LNCAP (cell line): ENCODE measurements around the gene TEX19.

Experiments used
- TF ChIP-seq, protein P1 (sequence below): fragments of 450-650 bp; IDR thresholded peaks from 2 replicates; pipeline ENCODE4 v1.5.1; 2017; ENCODE audit warnings: mild to moderate bottlenecking

TEX19 gene

DNA sequence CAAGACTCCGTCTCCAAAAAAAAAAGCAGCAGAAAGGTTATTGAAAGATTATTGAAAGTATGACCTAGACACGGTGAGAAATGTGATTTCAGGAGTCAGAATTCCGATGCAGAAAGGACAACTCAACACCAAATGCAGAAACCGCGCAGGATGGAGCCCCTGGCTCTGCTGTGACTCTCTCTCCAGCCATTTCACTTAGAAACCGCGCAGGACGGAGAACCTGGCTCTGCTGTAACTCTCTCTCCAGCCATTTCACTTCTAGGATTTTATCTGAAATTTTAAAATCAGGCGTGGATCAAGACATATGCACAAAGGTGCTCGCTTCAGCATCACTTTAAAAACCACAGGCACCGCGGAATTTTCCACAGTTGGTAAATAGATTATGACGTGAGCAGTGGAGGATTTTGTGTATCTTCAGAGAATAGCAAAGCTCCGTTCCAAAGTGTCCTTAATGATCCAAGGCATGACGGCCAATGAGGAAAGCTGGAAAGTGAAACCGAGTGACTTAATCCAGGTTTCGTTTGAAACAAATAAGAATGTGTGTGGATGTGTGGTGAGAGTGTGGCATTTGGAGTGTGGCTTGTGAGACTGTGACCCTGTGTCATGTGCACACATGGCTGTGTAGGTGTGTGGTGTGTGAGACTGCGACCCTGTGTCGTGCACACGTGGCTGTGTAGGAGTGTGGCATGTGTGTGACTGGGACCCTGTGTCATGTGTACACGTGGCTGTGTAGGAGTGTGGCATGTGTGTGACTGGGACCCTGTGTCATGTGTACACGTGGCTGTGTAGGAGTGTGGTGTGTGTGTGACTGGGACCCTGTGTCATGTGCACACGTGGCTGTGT, 22.0 kb downstream of the TEX19 start:
- TF ChIP-seq, protein P1, sequence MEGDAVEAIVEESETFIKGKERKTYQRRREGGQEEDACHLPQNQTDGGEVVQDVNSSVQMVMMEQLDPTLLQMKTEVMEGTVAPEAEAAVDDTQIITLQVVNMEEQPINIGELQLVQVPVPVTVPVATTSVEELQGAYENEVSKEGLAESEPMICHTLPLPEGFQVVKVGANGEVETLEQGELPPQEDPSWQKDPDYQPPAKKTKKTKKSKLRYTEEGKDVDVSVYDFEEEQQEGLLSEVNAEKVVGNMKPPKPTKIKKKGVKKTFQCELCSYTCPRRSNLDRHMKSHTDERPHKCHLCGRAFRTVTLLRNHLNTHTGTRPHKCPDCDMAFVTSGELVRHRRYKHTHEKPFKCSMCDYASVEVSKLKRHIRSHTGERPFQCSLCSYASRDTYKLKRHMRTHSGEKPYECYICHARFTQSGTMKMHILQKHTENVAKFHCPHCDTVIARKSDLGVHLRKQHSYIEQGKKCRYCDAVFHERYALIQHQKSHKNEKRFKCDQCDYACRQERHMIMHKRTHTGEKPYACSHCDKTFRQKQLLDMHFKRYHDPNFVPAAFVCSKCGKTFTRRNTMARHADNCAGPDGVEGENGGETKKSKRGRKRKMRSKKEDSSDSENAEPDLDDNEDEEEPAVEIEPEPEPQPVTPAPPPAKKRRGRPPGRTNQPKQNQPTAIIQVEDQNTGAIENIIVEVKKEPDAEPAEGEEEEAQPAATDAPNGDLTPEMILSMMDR, result no peak

DNA sequence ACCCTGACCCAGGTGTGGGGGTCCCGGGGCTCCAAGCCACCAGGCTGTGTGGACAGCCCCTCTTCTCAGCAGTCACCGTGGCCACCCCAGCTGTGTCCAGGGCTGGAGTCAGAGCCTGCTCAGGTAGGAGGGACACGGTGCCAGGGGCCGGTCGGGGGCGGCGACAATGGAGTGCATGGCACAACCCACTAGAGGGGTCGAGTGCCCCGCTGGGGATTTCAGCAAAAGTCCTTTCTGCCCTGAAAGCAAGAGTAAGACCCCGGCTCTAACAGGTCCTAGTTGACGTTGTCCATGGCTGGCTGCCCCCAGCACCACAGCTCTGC, 23.8 kb downstream of the TEX19 start:
- TF ChIP-seq, protein P1, result no peak

DNA sequence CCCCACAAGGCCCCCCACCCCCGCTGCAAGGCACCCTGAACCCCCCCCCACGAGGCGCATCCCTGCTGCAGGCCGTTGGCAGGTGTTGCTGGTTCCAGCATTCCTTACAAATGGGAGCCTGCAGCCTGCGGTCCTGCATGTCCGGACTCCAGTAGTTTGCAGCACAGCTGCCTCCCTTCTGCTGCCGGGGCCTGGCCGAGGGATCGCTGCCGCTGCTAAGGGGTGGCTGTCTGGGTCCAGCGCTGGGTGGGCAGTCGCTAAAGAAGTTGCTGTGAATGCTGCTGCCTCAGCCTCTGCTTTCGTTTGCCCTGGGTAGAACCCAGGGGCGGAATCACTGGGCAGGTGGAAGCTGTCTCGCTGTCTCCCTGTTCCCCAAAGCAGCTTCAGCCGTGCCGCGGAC, 24.4 kb downstream of the TEX19 start:
- TF ChIP-seq, protein P1, result no peak

DNA sequence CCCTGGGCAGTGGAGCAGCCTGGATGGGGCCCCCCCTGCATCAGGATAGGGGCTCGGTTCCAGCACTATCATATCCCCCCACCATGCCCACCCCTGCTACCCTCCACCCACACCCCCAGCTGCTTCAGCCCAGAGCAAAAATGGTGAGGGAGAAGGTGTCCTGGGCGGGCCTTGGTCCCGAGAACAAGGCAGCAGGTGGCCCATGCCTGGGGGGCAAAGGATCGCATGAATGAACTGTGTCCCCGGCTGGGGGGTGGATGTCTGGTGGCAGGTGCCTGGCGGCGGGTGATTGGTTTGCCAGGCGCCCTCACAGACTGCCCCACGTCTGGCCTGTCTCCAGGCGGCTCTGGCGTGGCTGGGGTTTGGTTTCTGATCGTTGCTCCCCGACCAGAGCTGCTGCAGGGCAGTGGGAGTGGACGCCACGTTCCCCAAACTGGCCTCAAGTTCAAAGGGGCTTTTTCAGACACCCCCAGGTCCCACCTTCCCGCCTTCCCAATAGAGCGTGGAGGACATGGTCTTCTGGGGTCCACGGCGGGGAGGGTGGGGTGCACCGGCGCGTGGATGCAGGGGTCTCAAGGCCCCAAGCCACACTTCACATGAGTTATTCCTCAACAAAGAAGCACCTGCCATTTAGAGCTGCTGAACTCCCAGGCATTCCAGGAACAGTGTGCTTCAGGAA, 25.1 kb downstream of the TEX19 start:
- TF ChIP-seq, protein P1, result no peak

DNA sequence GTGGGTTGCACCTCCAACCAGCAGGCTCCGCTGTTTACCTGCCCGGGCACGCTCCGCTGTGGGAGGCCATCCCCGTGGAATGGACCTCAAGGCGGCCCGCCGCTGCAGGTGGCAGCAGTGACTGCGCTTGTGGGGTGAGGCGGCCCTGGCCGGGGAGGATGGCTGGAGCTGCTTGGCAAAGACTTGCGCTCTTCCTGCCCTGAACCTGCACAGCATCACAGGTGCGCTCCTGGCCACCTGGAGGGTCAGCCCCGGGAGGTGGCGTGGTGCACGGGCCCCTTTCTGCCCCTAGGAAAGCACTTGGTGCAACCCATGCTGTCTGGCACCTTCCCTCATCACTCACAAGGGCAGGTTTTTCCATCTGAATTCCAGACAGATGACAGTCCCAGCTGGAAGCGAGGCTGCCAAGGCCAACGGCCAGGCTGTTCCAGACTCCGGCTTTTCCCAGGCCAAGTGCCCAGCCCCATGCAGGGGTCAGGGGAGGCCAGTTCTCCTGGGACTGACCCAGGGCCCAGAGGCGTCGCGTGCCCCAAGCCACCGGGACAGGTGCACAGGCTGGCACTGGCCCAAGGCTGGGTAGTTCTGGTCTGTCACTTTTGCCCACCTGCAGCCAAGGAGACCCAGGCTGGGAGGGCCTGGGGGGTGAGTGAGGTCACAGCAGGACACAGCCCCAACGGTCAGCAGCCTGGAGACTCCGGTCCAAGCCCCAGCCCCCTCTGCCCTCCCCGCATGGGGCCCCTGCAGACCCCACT, 25.9 kb downstream of the TEX19 start:
- TF ChIP-seq, protein P1, result peak; percentile 59

DNA sequence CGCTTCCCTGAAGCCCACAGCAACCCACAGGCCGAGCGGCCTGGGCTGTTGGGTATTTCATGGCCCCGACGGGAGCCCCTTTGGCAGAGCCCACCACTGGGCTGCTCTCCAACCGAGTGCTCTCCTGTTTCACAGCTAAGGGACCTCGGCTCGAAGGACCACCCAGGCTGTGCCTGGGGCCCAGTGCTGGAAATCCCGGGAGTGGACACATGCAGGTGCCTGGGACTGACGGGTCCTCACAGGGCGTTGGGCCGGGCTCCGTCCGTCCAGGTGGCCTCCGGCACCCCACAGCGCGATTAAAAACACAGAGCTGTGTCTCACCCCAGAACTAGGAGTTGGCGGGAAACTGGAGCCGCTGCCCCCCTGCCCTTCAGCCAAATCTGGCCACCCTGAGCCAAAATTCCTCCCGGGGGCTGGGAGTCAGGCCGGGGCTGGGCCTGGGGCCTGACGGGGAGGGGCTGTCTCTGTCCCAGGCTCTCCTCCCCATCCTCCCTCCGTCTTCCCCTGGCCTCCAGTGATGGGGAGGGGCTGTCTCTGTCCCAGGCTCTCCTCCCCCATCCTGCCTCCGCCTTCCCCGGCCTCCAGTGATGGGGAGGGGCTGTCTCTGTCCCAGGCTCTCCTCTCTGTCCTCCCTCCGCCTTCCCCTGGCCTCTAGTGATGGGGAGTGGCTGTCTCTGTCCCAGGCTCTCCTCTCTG, 26.7 kb downstream of the TEX19 start:
- TF ChIP-seq, protein P1, result no peak

DNA sequence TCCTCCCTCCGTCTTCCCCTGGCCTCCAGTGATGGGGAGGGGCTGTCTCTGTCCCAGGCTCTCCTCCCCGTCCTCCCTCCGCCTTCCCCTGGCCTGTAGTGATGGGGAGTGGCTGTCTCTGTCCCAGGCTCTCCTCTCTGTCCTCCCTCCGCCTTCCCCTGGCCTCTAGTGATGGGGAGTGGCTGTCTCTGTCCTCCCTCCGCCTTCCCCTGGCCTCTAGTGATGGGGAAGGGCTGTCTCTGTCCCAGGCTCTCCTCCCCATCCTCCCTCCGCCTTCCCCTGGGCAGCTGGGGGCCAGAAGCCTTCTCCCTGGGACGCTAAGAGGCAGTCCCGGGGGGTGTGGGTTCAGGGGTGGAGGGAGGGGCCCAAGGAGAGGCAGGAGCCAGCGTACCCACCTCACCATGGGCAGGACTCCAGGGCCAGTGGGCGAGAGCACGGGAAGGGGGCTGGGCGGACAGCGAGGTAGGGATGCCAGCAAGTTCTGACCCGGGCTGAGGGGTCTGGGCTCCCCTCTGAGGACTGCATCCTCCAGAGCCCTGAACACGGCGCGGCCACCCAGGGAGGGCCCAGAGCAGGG, 27.3 kb downstream of the TEX19 start:
- TF ChIP-seq, protein P1, result no peak
